Activated naive CD4-positive, alpha-beta T cell (primary cell): ENCODE results near the gene PCDH8.
A peak's percentile ranks its signal among the peaks of the same experiment; 100 is the strongest.

Experiments
- DNase-seq, 4 experiments: peaks; one replicate each; lab custom pipeline; 2025; lab: John Stamatoyannopoulos, UW

Gene PCDH8

GRCh38 chr13:52851137-52851962 is 2.9 kb upstream of the PCDH8 start:
- no peak for DNase-seq

GRCh38 chr13:52850396-52851136 is 2.1 kb upstream of the PCDH8 start:
- peak in 1 of 4 experiments; percentile 1 for DNase-seq

- no peak for DNase-seq
These were observed 1.6 kb upstream of the PCDH8 start for GRCh38 chr13:52850072-52850395.

GRCh38 chr13:52849291-52850071 is 1.0 kb upstream of the PCDH8 start:
- DNase-seq, result no peak

- no peak for DNase-seq
These were observed 583 bp downstream of the PCDH8 start for GRCh38 chr13:52847682-52848432.

- no peak for DNase-seq
These were observed 1.1 kb downstream of the PCDH8 start for GRCh38 chr13:52847322-52847681.

GRCh38 chr13:52846567-52847321 is 1.7 kb downstream of the PCDH8 start:
- DNase-seq, result no peak

DNA sequence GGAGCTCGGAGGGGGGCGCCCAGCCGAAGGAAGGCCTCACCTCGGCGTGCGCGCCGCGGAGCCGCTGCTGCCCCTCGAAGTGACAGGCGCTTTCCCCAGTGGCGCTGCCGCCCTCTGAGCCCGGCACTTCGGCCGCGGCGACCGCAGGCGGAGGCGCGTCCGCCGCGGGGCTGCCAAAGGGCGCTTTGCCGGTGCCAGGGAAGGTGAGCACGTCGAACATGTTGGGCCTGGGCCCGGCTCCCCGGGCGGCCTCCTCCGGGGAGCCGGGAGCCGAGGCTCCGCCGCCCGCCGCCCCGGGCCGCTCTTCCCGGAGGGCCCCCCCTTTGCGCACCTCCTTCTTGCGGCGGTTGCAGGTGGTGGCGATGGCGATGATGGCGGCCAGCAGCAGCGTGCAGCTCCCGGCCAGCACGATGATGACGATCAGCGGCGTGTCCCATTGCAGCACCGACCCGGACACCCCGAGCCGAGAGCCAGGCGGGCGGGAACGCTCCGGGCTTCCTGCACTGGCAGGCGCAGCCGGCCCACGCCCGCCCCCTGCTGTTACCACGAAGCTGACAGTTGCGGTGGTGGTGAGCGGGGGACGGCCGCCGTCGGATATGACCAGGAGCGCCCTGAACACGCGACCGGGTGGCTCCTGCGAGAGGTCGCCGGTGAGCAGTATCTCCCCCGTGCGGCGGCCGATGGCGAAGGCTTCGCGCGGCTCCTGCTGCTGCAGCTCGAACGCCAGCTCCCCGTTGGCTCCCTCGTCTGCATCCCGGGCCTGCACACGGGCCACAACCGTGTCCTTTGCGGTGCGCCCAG is 2.5 kb downstream of the PCDH8 start:
- no peak for DNase-seq

- no peak for DNase-seq
These were observed 3.1 kb downstream of the PCDH8 start for GRCh38 chr13:52845334-52845761.

DNA sequence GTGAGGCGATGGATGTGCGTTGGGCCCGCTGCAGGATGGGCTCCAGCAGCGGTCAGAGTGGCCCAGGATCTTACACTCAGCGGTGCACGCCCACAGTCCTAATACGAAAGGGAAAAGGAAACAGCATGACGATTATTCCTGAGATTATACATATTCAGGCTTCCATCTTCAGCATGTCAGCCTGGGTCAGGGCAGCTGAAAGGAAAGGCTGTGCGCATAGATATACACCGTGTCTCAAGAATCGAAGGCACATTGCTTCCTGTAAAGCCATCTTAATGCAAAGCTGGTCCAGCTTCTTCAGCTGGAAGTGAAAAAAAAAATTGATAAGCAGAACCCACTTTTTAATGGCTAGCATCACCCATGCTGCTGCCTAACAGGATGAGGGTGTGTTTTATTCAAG is 3.6 kb downstream of the PCDH8 start:
- DNase-seq, result no peak

GRCh38 chr13:52842441-52842840 is 6.0 kb downstream of the PCDH8 start:
- no peak for DNase-seq

GRCh38 chr13:52840066-52840465 is 8.4 kb downstream of the PCDH8 start:
- DNase-seq, result no peak

- DNase-seq, result no peak
These were observed 9.9 kb downstream of the PCDH8 start for GRCh38 chr13:52838433-52839107.

DNA sequence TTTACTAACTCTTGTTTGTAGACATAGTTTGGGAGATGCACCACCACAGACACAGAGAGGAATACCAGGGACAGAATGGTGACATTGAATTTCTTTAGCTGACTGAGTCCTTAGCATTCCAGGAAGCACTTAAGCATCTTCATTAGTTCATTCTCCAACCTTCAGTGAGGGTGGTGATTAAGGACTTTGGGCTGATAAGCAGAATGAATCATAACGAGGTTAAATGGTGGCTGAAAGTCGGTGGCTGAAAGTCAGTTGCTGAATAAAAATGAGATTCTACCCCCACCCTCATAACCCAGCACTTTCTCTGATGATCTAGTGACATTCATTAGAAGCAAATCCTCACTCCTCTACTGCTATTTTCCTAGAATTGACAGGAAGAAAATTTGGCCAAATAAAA is 10.6 kb downstream of the PCDH8 start:
- no peak for DNase-seq

DNA sequence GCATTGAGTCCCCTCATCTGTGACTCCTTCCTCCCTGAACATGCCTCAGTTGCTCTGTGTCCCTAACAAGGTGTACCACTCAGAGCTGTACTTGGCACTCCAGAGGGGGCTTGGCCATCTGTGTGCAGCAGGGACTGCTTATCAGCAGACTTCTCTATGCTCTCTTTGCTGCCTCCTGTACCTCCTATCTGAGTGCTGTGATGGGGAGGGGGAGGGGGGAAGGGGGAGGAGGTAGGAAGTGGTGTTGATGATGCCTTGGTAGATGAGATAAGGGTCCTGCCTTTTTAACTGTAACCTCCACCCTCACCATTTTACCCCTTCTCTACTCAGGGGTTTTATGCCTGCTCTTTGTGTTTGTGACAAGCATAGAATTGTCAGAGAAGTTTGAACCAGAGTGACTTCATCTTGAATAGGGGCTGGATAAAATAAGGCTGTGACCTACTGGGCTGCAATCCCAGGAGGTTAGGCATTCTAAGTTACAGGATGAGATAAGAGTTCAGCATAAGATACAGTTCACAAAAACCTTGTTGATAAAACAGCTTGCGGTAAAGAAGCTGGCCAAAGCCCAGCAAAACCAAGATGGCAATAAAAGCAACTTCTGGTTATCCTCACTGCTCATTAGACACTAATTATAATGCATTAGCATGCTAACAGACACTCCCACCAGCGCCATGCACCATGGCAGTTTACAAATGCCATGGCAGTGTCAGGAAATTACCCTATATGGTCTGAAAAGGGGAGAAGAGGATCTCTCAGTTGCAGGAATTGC is 13.2 kb downstream of the PCDH8 start:
- no peak for DNase-seq

GRCh38 chr13:52833296-52833875 is 15.1 kb downstream of the PCDH8 start:
- no peak for DNase-seq

- no peak for DNase-seq
These were observed 16.1 kb downstream of the PCDH8 start for GRCh38 chr13:52832313-52832712.

DNA sequence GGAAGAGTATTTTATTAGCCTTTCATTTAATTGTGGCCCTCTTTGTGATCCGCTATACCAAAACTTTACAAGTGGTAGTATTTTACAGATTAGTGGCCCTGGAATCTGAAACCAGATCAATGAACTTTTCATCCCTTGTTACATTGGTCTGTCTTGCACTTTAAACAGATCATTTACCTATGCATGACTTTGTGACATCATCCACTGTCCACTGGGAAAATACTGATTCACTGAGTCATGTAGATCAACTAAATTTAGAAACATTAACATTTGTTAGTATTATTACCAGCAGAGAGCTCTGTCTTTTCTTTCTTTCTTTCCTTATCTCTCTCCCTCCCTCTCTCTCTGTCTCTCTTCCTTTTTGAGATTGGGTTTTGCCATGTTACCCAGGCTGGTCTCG is 17.5 kb downstream of the PCDH8 start:
- no peak for DNase-seq

GRCh38 chr13:52827839-52828238 is 20.6 kb downstream of the PCDH8 start:
- DNase-seq, result no peak
